Lung (tissue), 12 donors: ENCODE data around the gene FAM228B. TPM values are rescaled to one million over a fixed set of nuclear protein-coding genes. Genes with fewer than 3 reads are reported as not detected.

ENCODE experiments used
- ATAC-seq: fragments of 200-7000 bp; cut with Tn5 transposase; one replicate; pipeline ENCODE4 v1.9.1; 2020; ENCODE audit warnings: moderate number of reproducible peaks; ENCODE audit not compliant: insufficient read depth, low FRiP score
- DNase-seq, 3 donors: peaks; one replicate each; pipeline ENCODE4 v3.0.0-alpha.2; 2013 to 2017
- H3K27ac ChIP-seq, 2 donors: one replicate each; pipeline ENCODE4 v1.5.1; 2013; ENCODE audit warnings: mild to moderate bottlenecking in 2 of 2, moderate library complexity in 2 of 2, control low read depth in 1 of 2, inconsistent platforms in 1 of 2, low read depth in 1 of 2, low read length in 1 of 2
- H3K27me3 ChIP-seq, 3 donors: one replicate each; pipeline ENCODE4 v1.5.1; 2013; ENCODE audit warnings: low read length in 2 of 3; ENCODE audit not compliant: control insufficient read depth in 3 of 3, insufficient read depth in 3 of 3
- H3K36me3 ChIP-seq, 4 donors: one replicate each; pipeline ENCODE4 v1.5.1; 2013; ENCODE audit warnings: low read length in 4 of 4, mild to moderate bottlenecking in 1 of 4, moderate library complexity in 1 of 4; ENCODE audit not compliant: control insufficient read depth in 4 of 4, insufficient read depth in 4 of 4
- H3K4me1 ChIP-seq, 5 donors: one replicate each; pipeline ENCODE4 v1.5.1; 2013; ENCODE audit warnings: low read length in 5 of 5, mild to moderate bottlenecking in 2 of 5, moderate library complexity in 1 of 5; ENCODE audit not compliant: control insufficient read depth in 5 of 5, insufficient read depth in 5 of 5
- H3K4me3 ChIP-seq: one replicate; pipeline ENCODE4 v1.5.1; 2013; ENCODE audit warnings: mild to moderate bottlenecking, control low read depth, moderate library complexity
- H3K9ac ChIP-seq, 2 donors: one replicate each; pipeline ENCODE4 v1.5.1; 2013; ENCODE audit warnings: low read length in 2 of 2, control low read depth in 1 of 2; ENCODE audit not compliant: insufficient read depth in 1 of 2
- H3K9me3 ChIP-seq, 4 donors: one replicate each; pipeline ENCODE4 v1.5.1; 2013; ENCODE audit warnings: low read length in 3 of 4, mild to moderate bottlenecking in 1 of 4, moderate library complexity in 1 of 4; ENCODE audit not compliant: control insufficient read depth in 4 of 4, insufficient read depth in 3 of 4
- CTCF ChIP-seq: IDR thresholded peaks from 2 replicates; pipeline ENCODE4 v1.5.1; 2012; ENCODE audit warnings: mild to moderate bottlenecking; ENCODE audit errors: control extremely low read depth, extremely low read depth
- WGBS, 2 donors: extraction: QIAGEN DNeasy Blood & Tissue Kit; methylation state at CpG; one replicate each; pipeline ENCODE4 v1.1.7; 2013; 5-methylcytosine and 5-hydroxymethylcytosine counted together
- polyA plus RNA-seq, 2 donors: library from polyadenylated mRNA; stranded (reverse); fragments of 200-250 nt; gene quantifications; one replicate each; pipeline ENCODE4 v1.2.1, GENCODE V29; 2013
- total RNA-seq, 2 donors: library from RNA; depleted of rRNA in 1 of 2; stranded (reverse); fragments of >200 nt in 1 of 2; gene quantifications; one replicate each; pipeline ENCODE4 v1.2.1, GENCODE V29; 2014 to 2021
- donor health status: control.
- donor health status: control.
- donor health status: Bipolar disorder and iron deficiency.
- donor health status: healthy.
- donor health status: DM: yes; HTN: yes; CAD: no.

Gene FAM228B
- total and polyA plus RNA-seq, 4 donors = 5.0 to 35.4 (median 22.0) TPM

GRCh38 chr2:24121066-24121465 lies 2.2 kb upstream of the FAM228B start:
- Histone ChIP-seq H3K4me1 (peaks cover 0 to 43% (median 3%) of the 10 kb centered on the region in 5 donors), H3K4me3 (no peak overlapping the region), H3K27ac (no peak overlapping the region), H3K9me3 (no peaks in the 10 kb centered on the region), H3K36me3 (peaks cover 0 to 4% (median 0%) of the 10 kb centered on the region in 4 donors), H3K9ac (no peak overlapping the region), H3K27me3 (no peaks in the 10 kb centered on the region)
- no peak for ATAC-seq
- TF ChIP-seq CTCF = no peak
- 84 to 88% methylated on average over 5 of the region's 5 CpGs for WGBS, 2 donors
- DNase-seq = peak in 2 of 3 donors; percentile 33 to 48

- no peak overlapping the region for H3K27ac ChIP-seq
- H3K9me3 ChIP-seq = no peaks in the 10 kb centered on the region
- peaks cover 0 to 43% (median 6%) of the 10 kb centered on the region in 5 donors for H3K4me1 ChIP-seq
- DNase-seq (peak in 2 of 3 donors; percentile 65 to 71), ATAC-seq (no peak)
- H3K9ac ChIP-seq = no peak overlapping the region
- H3K4me3 ChIP-seq = no peak overlapping the region
- H3K36me3 ChIP-seq = peaks cover 0 to 4% (median 0%) of the 10 kb centered on the region in 4 donors
- 73 to 82% methylated on average over 4 of the region's 4 CpGs for WGBS, 2 donors
- no peak for TF ChIP-seq CTCF
- no peaks in the 10 kb centered on the region for H3K27me3 ChIP-seq
Measured at GRCh38 chr2:24121469-24121868, 1.8 kb upstream of the FAM228B start.

GRCh38 chr2:24122366-24123194 lies 689 bp upstream of the FAM228B start:
- Histone ChIP-seq H3K9ac (peak overlapping the region; percentile 87 to 89), H3K27ac (peak overlapping the region; percentile 95 to 97), H3K4me1 (peaks cover 0 to 43% (median 6%) of the 10 kb centered on the region in 5 donors), H3K4me3 (peak overlapping the region; percentile 81), H3K27me3 (no peaks in the 10 kb centered on the region), H3K36me3 (peaks cover 0 to 6% (median 0%) of the 10 kb centered on the region in 4 donors), H3K9me3 (peaks cover 0 to 3% (median 0%) of the 10 kb centered on the region in 4 donors)
- DNase-seq = peak in 2 of 3 donors; percentile 13 to 39
- no peak for ATAC-seq
- TF ChIP-seq CTCF = no peak
- 9 to 10% methylated on average over 15 of the region's 15 CpGs for WGBS, 2 donors
